GM19099 (cell line): ENCODE measurements around the gene ZNF831.

Experiments
- POLR2A ChIP-seq: IDR thresholded peaks from 3 replicates; pipeline ENCODE4 v1.6.1; 2011; ENCODE audit warnings: low read depth; ENCODE audit not compliant: insufficient read length; ENCODE audit errors: extremely low read depth

ZNF831 gene

DNA sequence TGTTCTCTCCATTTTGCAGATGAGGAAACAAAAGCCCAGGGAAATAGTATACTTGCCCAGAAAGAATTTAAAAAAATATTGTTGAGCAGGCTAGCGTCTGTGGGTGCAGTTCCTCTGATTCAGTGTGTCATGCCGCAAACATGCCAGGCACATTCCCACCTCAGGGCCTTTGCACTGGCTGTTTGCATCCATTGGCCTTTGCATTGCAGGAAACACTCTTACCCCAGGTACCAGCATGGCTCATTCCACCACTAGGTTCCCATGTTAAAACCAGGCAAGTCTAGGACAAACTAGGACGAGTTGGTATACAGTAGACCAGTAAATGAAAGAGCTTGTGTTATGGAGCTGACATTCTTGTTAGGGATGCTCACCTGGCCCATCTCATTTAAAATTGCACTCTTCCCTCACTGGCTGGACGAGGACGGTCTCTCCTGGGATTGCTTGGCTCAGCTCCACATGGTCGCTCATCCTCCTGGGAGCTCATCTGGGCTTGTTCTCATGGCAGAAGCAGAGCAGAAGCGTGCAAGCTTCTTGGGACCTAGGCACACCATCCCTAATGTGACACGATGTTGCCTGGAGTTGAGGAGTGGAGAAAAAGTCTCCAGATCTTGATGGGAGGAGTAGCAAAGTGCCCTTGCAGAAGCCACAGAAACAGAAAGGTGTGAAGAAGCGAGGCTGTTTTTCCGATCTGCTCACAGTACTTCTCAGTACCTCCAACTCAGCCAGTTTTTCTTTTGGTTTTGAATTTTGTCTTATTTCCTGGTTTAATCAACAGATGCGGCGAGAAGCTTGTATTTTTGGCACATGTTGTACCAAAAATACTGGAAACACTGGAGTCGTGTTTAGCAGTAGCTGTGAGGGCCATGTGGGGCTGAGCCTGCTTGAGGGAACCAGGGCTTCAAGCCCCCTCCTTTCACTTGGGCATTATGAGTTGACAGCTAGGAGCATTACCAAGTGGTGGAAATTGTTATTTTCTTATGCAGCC lies 13.9 kb downstream of the ZNF831 start:
- no peak for TF ChIP-seq POLR2A

GRCh38 chr20:59178983-59179595 lies 15.5 kb downstream of the ZNF831 start:
- no peak for TF ChIP-seq POLR2A

GRCh38 chr20:59179988-59180387 lies 16.4 kb downstream of the ZNF831 start:
- no peak for TF ChIP-seq POLR2A

- no peak for TF ChIP-seq POLR2A
These were observed 18.3 kb downstream of the ZNF831 start for GRCh38 chr20:59181936-59182335.

DNA sequence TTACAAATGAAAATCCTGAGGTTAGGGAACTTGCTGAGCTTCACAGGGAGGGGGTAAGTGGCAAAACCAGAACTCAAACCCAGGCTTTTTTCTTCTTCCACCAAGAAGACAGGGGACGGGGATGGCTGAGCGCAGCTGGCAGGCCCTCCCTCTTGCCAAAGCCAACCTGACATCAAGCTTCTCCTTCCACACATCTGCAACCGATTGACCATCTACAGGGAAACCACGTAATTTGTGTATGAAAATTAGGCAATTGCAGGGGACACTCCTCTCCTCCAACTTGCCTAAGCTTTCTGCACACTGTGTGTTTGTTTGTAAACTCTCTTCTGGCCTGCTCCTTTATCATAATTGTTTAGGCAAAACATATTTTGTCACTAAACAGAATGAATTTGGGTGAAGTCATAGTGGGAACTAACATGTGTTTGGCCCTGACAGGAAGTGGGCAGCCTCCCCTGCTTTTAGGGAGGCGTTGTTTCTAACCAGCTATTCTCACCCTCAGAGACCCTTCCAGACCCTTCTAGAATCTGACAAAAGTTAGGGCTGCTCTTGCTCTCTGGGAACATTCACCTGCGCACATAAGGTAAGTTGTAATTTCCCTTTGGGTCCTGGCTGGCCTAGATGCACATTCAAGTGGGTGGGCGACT lies 18.9 kb downstream of the ZNF831 start:
- no peak for TF ChIP-seq POLR2A

- no peak for TF ChIP-seq POLR2A
These were observed 20.1 kb downstream of the ZNF831 start for GRCh38 chr20:59183751-59184150.

DNA sequence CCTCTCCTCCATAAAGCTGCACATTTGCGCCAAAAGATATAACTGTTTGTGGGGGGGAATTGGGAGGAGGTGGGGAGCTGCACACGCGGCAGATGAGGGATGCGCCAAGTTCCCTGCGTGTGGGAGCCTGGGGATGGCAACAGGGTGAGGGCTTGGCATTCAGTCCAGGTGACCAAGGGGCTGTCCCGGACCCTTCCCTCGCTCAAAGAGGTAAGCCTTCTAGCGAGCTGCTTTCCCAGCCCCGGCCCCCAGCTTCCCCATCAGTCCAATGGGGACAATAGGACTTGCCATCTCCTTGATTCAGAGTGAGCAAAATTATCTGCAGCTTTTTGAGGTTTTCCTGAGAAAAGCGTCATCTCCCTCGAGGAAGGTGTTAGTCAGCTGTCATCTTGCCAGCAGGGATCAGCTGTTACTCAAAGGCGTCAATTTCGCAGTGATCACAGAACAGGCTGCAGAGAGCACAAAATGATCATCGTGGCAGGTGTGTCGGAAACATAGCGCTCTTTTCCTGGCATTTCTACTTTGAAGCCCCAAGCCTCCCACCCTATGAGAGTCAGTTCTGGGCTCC lies 21.3 kb downstream of the ZNF831 start:
- TF ChIP-seq POLR2A = no peak

- TF ChIP-seq POLR2A = no peak
These were observed 22.2 kb downstream of the ZNF831 start for GRCh38 chr20:59185809-59186208.

DNA sequence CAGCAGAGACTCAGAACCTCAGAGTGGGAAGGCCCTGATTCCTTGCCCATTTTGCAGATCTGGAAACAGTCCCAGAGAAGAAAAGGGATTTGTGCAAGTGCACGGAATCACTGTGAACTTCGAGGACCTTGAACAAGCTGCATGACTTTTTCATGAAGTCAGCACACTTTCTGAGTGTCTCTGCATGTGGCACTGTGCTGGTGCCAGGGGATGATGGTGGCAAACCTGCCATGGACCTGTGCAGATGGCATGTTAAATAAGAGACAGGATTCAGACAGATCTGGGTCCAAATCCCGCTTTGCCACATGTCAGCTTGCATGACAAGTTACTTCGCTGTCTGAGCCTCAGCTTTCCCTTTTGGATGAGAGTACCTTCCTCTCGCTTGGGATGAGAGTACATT lies 26.8 kb downstream of the ZNF831 start:
- TF ChIP-seq POLR2A = no peak

- TF ChIP-seq POLR2A = no peak
These were observed 27.6 kb downstream of the ZNF831 start for GRCh38 chr20:59191036-59191755.

- no peak for TF ChIP-seq POLR2A
These were observed 28.3 kb downstream of the ZNF831 start for GRCh38 chr20:59191756-59192532.

DNA sequence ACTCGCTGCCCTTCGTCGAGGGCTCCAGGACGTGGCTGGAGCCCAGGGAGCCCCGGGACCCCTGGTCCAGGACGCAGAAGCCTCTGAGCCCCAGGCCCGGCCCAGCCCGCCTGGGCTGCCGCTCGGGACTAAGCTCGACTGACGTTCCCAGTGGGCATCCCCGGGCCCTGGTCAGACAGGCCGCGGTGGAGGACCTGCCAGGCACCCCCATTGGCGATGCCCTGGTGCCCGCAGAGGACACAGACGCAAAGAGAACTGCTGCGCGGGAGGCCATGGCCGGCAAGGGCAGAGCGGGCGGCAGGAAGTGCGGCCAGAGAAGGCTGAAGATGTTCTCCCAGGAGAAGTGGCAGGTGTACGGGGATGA lies 28.9 kb downstream of the ZNF831 start:
- TF ChIP-seq POLR2A = no peak

DNA sequence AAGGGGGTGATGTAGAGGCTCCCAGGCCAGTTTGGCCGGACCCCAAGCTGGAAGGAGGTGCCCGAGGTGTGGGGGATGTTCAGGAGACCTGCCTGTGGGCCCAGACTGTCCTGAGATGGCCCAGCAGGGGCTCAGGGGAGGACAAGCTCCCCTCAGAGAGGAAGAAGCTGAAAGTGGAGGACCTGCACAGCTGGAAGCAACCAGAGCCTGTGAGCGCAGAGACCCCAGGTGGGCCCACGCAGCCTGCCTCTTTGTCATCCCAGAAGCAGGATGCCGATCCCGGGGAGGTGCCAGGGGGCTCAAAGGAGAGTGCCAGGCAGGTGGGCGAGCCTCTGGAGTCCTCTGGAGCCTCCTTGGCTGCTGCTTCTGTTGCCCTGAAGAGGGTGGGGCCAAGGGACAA lies 29.7 kb downstream of the ZNF831 start:
- no peak for TF ChIP-seq POLR2A
